Stimulated activated CD4-positive, alpha-beta T cell treated with anti-CD3 and anti-CD28 coated beads, Interleukin-1b, Interleukin-23, amount 100 ng/mL, for 1 hour (primary cell): ENCODE measurements around the gene CATSPERB.
A peak's percentile ranks its signal among the peaks of the same experiment; 100 is the strongest.
"Not testable (repeated sequence)": the region's sequence is repeated elsewhere in the genome, so short reads cannot be mapped to it uniquely, and the experiment has no call there.

Source experiments
- DNase-seq, 2 donors: peaks; one replicate each; pipeline ENCODE4 v3.0.0-alpha.2; 2020; ENCODE audit warnings: low read depth in 2 of 2

The CATSPERB gene

GRCh38 chr14:91580876-91581577 lies 150.9 kb downstream of the CATSPERB start:
- no peak for DNase-seq

- no peak for DNase-seq
These were observed 154.2 kb downstream of the CATSPERB start for GRCh38 chr14:91577632-91578233.

GRCh38 chr14:91575469-91576208 lies 156.2 kb downstream of the CATSPERB start:
- DNase-seq, result no peak

- peak; percentile 26 to 79 for DNase-seq
These were observed 157.7 kb downstream of the CATSPERB start for GRCh38 chr14:91573894-91574837.

GRCh38 chr14:91573528-91573893 lies 158.4 kb downstream of the CATSPERB start:
- DNase-seq, result no peak

- no peak for DNase-seq
These were observed 161.9 kb downstream of the CATSPERB start for GRCh38 chr14:91570021-91570420.

GRCh38 chr14:91569301-91569700 lies 162.6 kb downstream of the CATSPERB start:
- no peak for DNase-seq

- no peak for DNase-seq
These were observed 163.3 kb downstream of the CATSPERB start for GRCh38 chr14:91568626-91569025.

GRCh38 chr14:91567827-91568226 lies 164.1 kb downstream of the CATSPERB start:
- not testable (repeated sequence) for DNase-seq

GRCh38 chr14:91555531-91555930 lies 176.4 kb downstream of the CATSPERB start:
- DNase-seq, result no peak

GRCh38 chr14:91554535-91555332 lies 177.2 kb downstream of the CATSPERB start:
- no peak for DNase-seq

- DNase-seq, result no peak
These were observed 183.8 kb downstream of the CATSPERB start for GRCh38 chr14:91548108-91548507.

GRCh38 chr14:91545946-91546716 lies 185.8 kb downstream of the CATSPERB start:
- DNase-seq, result no peak

GRCh38 chr14:91545204-91545603 lies 186.7 kb downstream of the CATSPERB start:
- no peak for DNase-seq

- no peak for DNase-seq
These were observed 195.6 kb downstream of the CATSPERB start for GRCh38 chr14:91536327-91536726.

GRCh38 chr14:91534059-91534458 lies 197.8 kb downstream of the CATSPERB start:
- DNase-seq, result not testable (repeated sequence)

- no peak for DNase-seq
These were observed 198.3 kb downstream of the CATSPERB start for GRCh38 chr14:91533623-91534022.
